Thoracic aorta (tissue), 2 donors: ENCODE measurements around the gene COL15A1. TPM values are rescaled to one million over a fixed set of nuclear protein-coding genes. Genes with fewer than 3 reads are reported as not detected.

Source experiments
- ATAC-seq: fragments of 150-250 bp; one replicate; pipeline ENCODE4 v1.8.0; 2017; ENCODE audit warnings: low read depth; ENCODE audit not compliant: insufficient number of reproducible peaks, low FRiP score
- DNase-seq: peaks from one replicate; pipeline ENCODE4 v3.0.0-alpha.2; 2020; ENCODE audit warnings: low spot score
- H3K27ac ChIP-seq, 2 donors: fragments of 200-600 bp; sonication (generic); 1 replicate in 1 of 2; 2 replicates in 1 of 2; pipeline ENCODE4 v1.5.1; 2016; ENCODE audit warnings: mild to moderate bottlenecking in 2 of 2, moderate library complexity in 2 of 2
- H3K27me3 ChIP-seq: fragments of 200-600 bp; sonication (generic); replicated peaks from 2 replicates; pipeline ENCODE4 v1.6.0; 2016; ENCODE audit warnings: mild to moderate bottlenecking; ENCODE audit not compliant: insufficient read depth
- H3K36me3 ChIP-seq: fragments of 200-600 bp; sonication (generic); one replicate; pipeline ENCODE4 v1.5.1; 2016
- H3K4me1 ChIP-seq, 2 donors: fragments of 200-600 bp; sonication (generic); 1 replicate in 1 of 2; 2 replicates in 1 of 2; pipeline versions ENCODE4 v1.5.1 to v1.6.0; 2016; ENCODE audit warnings: low read depth in 2 of 2, mild to moderate bottlenecking in 1 of 2; ENCODE audit not compliant: control insufficient read depth in 1 of 2
- H3K4me3 ChIP-seq: fragments of 200-600 bp; sonication (generic); 2 replicates; pipeline ENCODE4 v1.5.1; 2016; ENCODE audit warnings: mild to moderate bottlenecking
- H3K9me3 ChIP-seq: fragments of 200-600 bp; sonication (generic); 2 replicates; pipeline ENCODE4 v1.5.1; 2016
- CTCF ChIP-seq: fragments of 200-600 bp; sonication (generic); IDR thresholded peaks from one replicate; pipeline ENCODE4 v1.5.1; 2019; ENCODE audit warnings: antibody characterized with exemption
- total RNA-seq, 2 donors: library from RNA; depleted of rRNA; stranded (reverse); fragments of >200 nt; gene quantifications; one replicate each; pipeline versions ENCODE4 v1.1.0 to v1.2.3, GENCODE V29; 2016

The COL15A1 gene
- total RNA-seq, 2 donors from 2014 or later, result 23.3 to 70.4 TPM

- TF ChIP-seq CTCF, result no peak
- Histone ChIP-seq H3K4me1 (peaks cover 8 to 16% of the 10 kb centered on the region in 2 donors), H3K9me3 (no peaks in the 10 kb centered on the region), H3K27ac (no peak overlapping the region), H3K4me3 (no peak overlapping the region), H3K36me3 (peaks cover 10% of the 10 kb centered on the region), H3K27me3 (no peaks in the 10 kb centered on the region)
- DNase-seq (no peak), ATAC-seq (no peak)
Measured at GRCh38 chr9:99002706-99003105, 59.0 kb downstream of the COL15A1 start.

- no peaks in the 10 kb centered on the region for H3K9me3 ChIP-seq
- H3K27me3 ChIP-seq, result no peaks in the 10 kb centered on the region
- no peak for ATAC-seq
- peaks cover 2 to 10% of the 10 kb centered on the region in 2 donors for H3K4me1 ChIP-seq
- H3K36me3 ChIP-seq, result peaks cover 10% of the 10 kb centered on the region
- no peak overlapping the region for H3K27ac ChIP-seq
- no peak for DNase-seq
- no peak overlapping the region for H3K4me3 ChIP-seq
- TF ChIP-seq CTCF, result no peak
Measured at GRCh38 chr9:99003308-99003707, 59.6 kb downstream of the COL15A1 start.

- H3K27ac ChIP-seq, result no peak overlapping the region
- no peak for DNase-seq
- H3K9me3 ChIP-seq, result no peaks in the 10 kb centered on the region
- peaks cover 10% of the 10 kb centered on the region for H3K36me3 ChIP-seq
- H3K4me3 ChIP-seq, result no peak overlapping the region
- peaks cover 0 to 2% of the 10 kb centered on the region in 2 donors for H3K4me1 ChIP-seq
- no peak for TF ChIP-seq CTCF
- ATAC-seq, result no peak
- no peaks in the 10 kb centered on the region for H3K27me3 ChIP-seq
Measured at GRCh38 chr9:99004115-99004514, 60.4 kb downstream of the COL15A1 start.

GRCh38 chr9:99004717-99005460 lies 61.2 kb downstream of the COL15A1 start:
- Histone ChIP-seq H3K4me3 (no peak overlapping the region), H3K4me1 (no peaks in the 10 kb centered on the region), H3K27me3 (no peaks in the 10 kb centered on the region), H3K9me3 (no peaks in the 10 kb centered on the region), H3K36me3 (peaks cover 10% of the 10 kb centered on the region), H3K27ac (no peak overlapping the region)
- TF ChIP-seq CTCF, result no peak
- no peak for DNase-seq
- ATAC-seq, result no peak

- Histone ChIP-seq H3K27ac (no peak overlapping the region), H3K36me3 (peaks cover 10% of the 10 kb centered on the region), H3K4me3 (no peak overlapping the region), H3K9me3 (no peaks in the 10 kb centered on the region), H3K27me3 (no peaks in the 10 kb centered on the region), H3K4me1 (no peaks in the 10 kb centered on the region)
- DNase-seq (no peak), ATAC-seq (no peak)
- no peak for TF ChIP-seq CTCF
Measured at GRCh38 chr9:99005651-99006050, 61.9 kb downstream of the COL15A1 start.
